Activated CD8-positive, alpha-beta T cell treated with anti-CD3 and anti-CD28 coated beads, Interleukin-2, amount 10 ng/mL, durations not matched to agents 7 days and 5 days (primary cell): Measurements from ENCODE around the gene SRSF9. TPM values are rescaled to one million over a fixed set of nuclear protein-coding genes. Genes with fewer than 3 reads are reported as not detected.

Experiments used
- ATAC-seq: fragments of 150-1000 bp; cut with Tn5 transposase; one replicate; pipeline ENCODE4 v1.10.0; 2021; ENCODE audit warnings: moderate library complexity
- CTCF ChIA-PET: fragments of 350-600 bp; sonication (Branson Sonifier 250); formaldehyde crosslinking; loops from one replicate; lab custom pipeline; 2021; ENCODE audit warnings: antibody characterized with exemption; lab: Charles Lee
- POLR2A ChIA-PET: fragments of 350-600 bp; sonication (Branson Sonifier 250); formaldehyde crosslinking; loops from one replicate; lab custom pipeline; 2021; ENCODE audit warnings: antibody characterized with exemption; lab: Charles Lee
- DNase-seq: peaks from one replicate; pipeline ENCODE4 v3.0.0-alpha.2; 2020
- H3K27ac Mint-ChIP-seq: one replicate; pipeline ENCODE4 v1.8.0; 2021; ENCODE audit warnings: mild to moderate bottlenecking, mixed read lengths
- H3K27me3 Mint-ChIP-seq: one replicate; pipeline ENCODE4 v1.8.0; 2021; ENCODE audit warnings: low read depth, mixed read lengths
- H3K36me3 Mint-ChIP-seq: one replicate; pipeline ENCODE4 v1.8.0; 2021; ENCODE audit warnings: low read depth, mixed read lengths
- H3K4me1 Mint-ChIP-seq: one replicate; pipeline ENCODE4 v1.8.0; 2021; ENCODE audit warnings: low read depth, mixed read lengths
- H3K4me3 Mint-ChIP-seq: one replicate; pipeline ENCODE4 v1.8.0; 2021; ENCODE audit warnings: mild to moderate bottlenecking, mixed read lengths
- H3K9me3 Mint-ChIP-seq: one replicate; pipeline ENCODE4 v1.8.0; 2022; ENCODE audit warnings: mixed read lengths; ENCODE audit not compliant: insufficient read depth
- total RNA-seq, 2 experiments: library from RNA; stranded (reverse); gene quantifications; one replicate each; pipeline ENCODE4 v1.2.3, GENCODE V29; 2021

Gene SRSF9
- total RNA-seq, 2 experiments from 2014 or later = 199 to 219 TPM

DNA sequence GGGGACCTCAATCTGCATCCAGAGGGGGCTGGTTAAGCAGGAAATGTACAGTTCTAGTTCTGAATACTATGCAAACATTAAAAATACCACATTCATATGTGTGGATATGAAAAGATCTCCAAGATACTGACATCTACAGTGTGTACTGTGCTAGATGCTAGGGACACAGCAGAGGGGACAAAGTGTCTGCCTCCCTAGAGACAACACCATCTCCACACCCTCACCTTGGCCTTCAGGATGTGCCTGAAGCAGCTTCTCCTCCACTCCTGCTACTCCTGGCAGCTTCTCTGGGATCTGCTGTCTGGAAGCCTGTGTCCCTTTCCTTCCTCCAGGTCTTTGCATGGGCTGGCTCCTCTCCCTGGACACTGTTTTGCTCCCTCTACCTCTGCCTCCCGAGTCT lies 10.7 kb upstream of the SRSF9 start:
- H3K4me1 Mint-ChIP-seq = peaks cover 5% of the 10 kb centered on the region
- no peaks in the 10 kb centered on the region for H3K9me3 Mint-ChIP-seq
- ATAC-seq (no peak), DNase-seq (no peak)
- no peak overlapping the region for H3K27ac Mint-ChIP-seq
- H3K4me3 Mint-ChIP-seq = no peak overlapping the region
- no peaks in the 10 kb centered on the region for H3K27me3 Mint-ChIP-seq
- ChIA-PET CTCF (interaction anchor here (1.0 kb wide), 1 partner anchor 10 kb away, joined by 3 read pairs; no protein-coding TSS in a partner anchor), POLR2A (no interaction called here)
- H3K36me3 Mint-ChIP-seq = peaks cover 4% of the 10 kb centered on the region

GRCh38 chr12:120479458-120479857 lies 9.9 kb upstream of the SRSF9 start:
- Mint-ChIP-seq H3K27me3 (no peaks in the 10 kb centered on the region), H3K4me3 (no peak overlapping the region), H3K27ac (no peak overlapping the region), H3K36me3 (peaks cover 4% of the 10 kb centered on the region), H3K9me3 (no peaks in the 10 kb centered on the region), H3K4me1 (peaks cover 5% of the 10 kb centered on the region)
- POLR2A ChIA-PET = interaction anchor here (1.0 kb wide), 1 partner anchor 10 kb away, joined by 6 read pairs; the partner anchor contains the start of gene SRSF9
- DNase-seq = no peak
- CTCF ChIA-PET = interaction anchor here (0.8 to 1.5 kb wide), 4 partner anchors 11 to 122 kb away, joined by 3 to 4 read pairs (median 4); no protein-coding TSS in a partner anchor
- ATAC-seq = no peak

- ChIA-PET POLR2A (interaction anchor here (1.3 kb wide), 1 partner anchor 29 kb away, joined by 3 read pairs; the partner anchor contains the start of genes GATC and TRIAP1), CTCF (interaction anchor here (1.6 kb wide), 1 partner anchor 10 kb away, joined by 6 read pairs; no protein-coding TSS in a partner anchor)
- no peaks in the 10 kb centered on the region for H3K9me3 Mint-ChIP-seq
- no peaks in the 10 kb centered on the region for H3K36me3 Mint-ChIP-seq
- DNase-seq (no peak), ATAC-seq (no peak)
- no peak overlapping the region for H3K4me3 Mint-ChIP-seq
- H3K27me3 Mint-ChIP-seq = no peaks in the 10 kb centered on the region
- H3K4me1 Mint-ChIP-seq = peaks cover 10% of the 10 kb centered on the region
- H3K27ac Mint-ChIP-seq = no peak overlapping the region
Observed at GRCh38 chr12:120475643-120476042, 6.1 kb upstream of the SRSF9 start.

DNA sequence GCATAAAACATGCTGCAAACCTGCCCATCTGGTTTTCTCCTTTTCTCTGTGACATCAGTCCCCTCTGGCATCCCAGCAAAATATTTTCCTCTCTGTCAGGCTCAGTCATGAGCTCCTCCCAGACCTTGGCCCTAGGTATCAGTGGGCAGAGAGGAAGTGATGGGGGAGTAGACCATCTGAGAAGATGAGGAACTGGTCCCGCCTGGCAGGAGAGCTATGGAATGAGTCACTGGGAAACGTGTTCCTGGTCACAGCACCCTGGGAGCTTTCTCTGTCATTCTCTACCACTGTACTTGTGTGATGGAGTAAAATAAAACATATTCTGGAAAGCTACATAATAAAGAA lies 5.0 kb upstream of the SRSF9 start:
- DNase-seq = no peak
- Mint-ChIP-seq H3K27me3 (no peaks in the 10 kb centered on the region), H3K4me1 (peaks cover 13% of the 10 kb centered on the region), H3K27ac (no peak overlapping the region), H3K4me3 (no peak overlapping the region), H3K36me3 (no peaks in the 10 kb centered on the region), H3K9me3 (no peaks in the 10 kb centered on the region)
- ChIA-PET POLR2A (interaction anchor here (0.6 kb wide), 1 partner anchor 181 kb away, joined by 3 read pairs; no protein-coding TSS in a partner anchor), CTCF (interaction anchor here (0.9 to 1.6 kb wide), 2 partner anchors 9 to 42 kb away, joined by 3 to 6 read pairs; no protein-coding TSS in a partner anchor)
- no peak for ATAC-seq

DNA sequence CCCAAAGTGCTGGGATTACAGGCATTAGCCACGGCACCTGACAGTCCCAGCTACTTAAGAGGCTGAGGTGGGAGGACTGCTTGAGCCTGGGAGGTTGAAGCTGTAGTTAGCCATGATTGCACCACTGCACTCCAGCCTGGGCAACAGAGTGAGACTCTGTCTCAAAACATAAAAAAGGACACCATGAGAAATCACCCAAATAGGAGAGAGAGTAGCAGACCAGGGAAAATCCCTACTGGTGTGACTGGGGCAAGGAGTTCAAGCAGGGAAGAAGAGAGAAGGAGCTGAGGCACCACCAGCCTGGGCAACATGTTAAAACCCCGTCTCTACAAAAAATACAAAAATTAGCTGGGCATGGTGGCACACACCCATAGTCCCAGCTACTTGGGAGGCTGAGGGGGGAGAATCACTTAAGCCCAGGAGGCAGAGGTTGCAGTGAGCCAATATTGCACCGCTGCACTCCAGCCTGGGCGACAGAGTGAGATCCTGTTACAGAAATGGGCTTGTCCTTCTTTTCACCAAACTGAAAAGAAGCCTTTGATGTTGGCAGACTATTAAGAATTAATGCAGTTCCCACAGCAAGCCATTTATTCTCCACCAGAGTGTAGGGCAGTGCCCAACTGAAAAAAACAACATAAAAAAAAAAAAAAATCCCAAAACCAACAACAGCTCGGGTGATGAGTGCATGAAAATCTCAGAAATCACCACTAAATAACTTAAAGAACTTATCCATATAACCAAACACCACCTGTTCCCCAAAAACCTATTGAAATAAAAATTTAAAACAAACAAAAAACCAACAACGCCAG lies 4.5 kb upstream of the SRSF9 start:
- H3K36me3 Mint-ChIP-seq = no peaks in the 10 kb centered on the region
- peaks cover 13% of the 10 kb centered on the region for H3K4me1 Mint-ChIP-seq
- no peak overlapping the region for H3K4me3 Mint-ChIP-seq
- DNase-seq (no peak), ATAC-seq (no peak)
- H3K9me3 Mint-ChIP-seq = no peaks in the 10 kb centered on the region
- ChIA-PET CTCF (interaction anchor here (0.9 kb wide), 1 partner anchor 42 kb away, joined by 3 read pairs; no protein-coding TSS in a partner anchor), POLR2A (interaction anchor here (0.6 kb wide), 1 partner anchor 181 kb away, joined by 3 read pairs; no protein-coding TSS in a partner anchor)
- H3K27ac Mint-ChIP-seq = no peak overlapping the region
- no peaks in the 10 kb centered on the region for H3K27me3 Mint-ChIP-seq

GRCh38 chr12:120472521-120472920 lies 3.0 kb upstream of the SRSF9 start:
- Mint-ChIP-seq H3K4me1 (peaks cover 22% of the 10 kb centered on the region), H3K4me3 (no peak overlapping the region), H3K27me3 (no peaks in the 10 kb centered on the region), H3K27ac (no peak overlapping the region), H3K36me3 (peaks cover 10% of the 10 kb centered on the region), H3K9me3 (no peaks in the 10 kb centered on the region)
- DNase-seq = no peak
- ATAC-seq = no peak
- ChIA-PET CTCF (interaction anchor here (0.9 to 1.1 kb wide), 2 partner anchors 13 to 16 kb away, joined by 3 read pairs; no protein-coding TSS in a partner anchor), POLR2A (interaction anchor here (0.9 to 1.0 kb wide), 2 partner anchors 24 to 42 kb away, joined by 3 to 4 read pairs; no protein-coding TSS in a partner anchor)

DNA sequence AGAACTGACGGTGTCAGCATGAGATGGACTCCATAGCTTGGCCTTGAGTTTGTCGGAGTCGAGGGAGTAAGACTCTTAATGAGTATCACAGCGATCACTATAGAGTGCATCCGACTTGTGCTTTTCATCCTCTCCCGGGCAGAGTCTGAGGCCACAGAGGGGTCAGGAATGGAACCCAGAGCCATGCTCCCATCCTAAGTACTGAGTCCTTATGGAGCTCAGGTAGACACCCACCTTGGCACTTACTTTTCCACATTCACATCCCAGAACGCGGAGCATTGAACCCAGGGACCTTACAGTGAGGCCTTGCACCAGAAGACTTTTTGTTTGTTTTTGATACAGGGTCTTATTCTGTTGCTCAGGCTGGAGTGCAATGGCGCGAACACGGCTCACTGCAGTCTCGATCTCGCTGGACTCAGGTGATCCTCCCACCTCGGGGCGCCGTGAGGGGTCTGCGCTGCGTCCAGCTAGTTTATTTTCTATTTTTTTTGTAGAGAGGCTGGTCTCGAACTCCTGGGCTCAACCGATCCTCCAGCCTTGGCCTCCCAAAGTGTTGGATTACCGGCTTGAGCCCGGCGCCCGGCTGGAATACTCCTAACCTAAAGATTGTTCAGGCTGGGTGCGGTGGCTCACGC lies 719 bp upstream of the SRSF9 start:
- peaks cover 40% of the 10 kb centered on the region for H3K4me1 Mint-ChIP-seq
- no peaks in the 10 kb centered on the region for H3K9me3 Mint-ChIP-seq
- ATAC-seq (peak; percentile 36), DNase-seq (no peak)
- H3K36me3 Mint-ChIP-seq = peaks cover 24% of the 10 kb centered on the region
- ChIA-PET CTCF (interaction anchor here (0.6 to 4.7 kb wide), 24 partner anchors 10 to 269 kb away, joined by 3 to 27 read pairs (median 4); partner anchors contain the start of genes DYNLL1, POP5 and RPLP0), POLR2A (interaction anchor here (0.9 to 4.0 kb wide), 5 partner anchors 11 to 178 kb away, joined by 6 to 27 read pairs (median 7); partner anchors contain the start of genes COQ5, DYNLL1, RNU4-1 and RNU4-2)
- H3K27ac Mint-ChIP-seq = peak overlapping the region; percentile 81
- peak overlapping the region; percentile 96 for H3K4me3 Mint-ChIP-seq
- H3K27me3 Mint-ChIP-seq = no peaks in the 10 kb centered on the region

DNA sequence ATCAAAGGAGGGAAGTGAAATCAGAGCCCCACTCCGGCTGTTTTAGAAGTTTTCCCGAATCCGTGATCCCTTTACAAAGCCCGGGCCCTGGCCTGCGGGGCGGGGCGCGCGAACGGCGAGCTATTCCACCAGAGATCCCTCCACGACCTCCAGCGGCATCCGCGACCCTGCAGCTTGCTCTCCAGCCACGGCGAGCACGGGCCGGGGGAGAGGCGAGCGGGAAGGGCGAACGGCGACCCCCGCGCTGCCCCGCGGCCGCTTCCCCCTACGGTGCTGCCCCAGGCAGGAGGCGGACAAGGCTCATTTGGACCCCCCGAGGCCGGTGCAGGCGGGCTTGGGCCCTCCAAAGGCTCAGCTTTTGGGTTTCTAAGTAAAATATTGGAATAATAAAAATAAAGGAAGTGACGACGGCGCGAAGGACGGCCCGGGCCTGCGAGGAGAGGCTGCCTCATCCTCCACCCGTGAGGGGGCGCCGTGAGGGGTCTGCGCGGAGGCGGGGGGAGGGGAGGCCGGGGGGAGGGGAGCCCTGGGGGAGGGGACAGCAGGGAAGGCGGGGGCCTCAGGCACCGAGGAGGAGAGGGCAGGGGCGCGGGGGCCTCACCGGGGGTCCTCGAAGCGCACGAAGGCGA lies 613 bp downstream of the SRSF9 start:
- peak; percentile 66 for DNase-seq
- CTCF ChIA-PET = interaction anchor here (0.9 to 4.7 kb wide), 30 partner anchors 8 to 503 kb away, joined by 3 to 27 read pairs (median 5); partner anchors contain the start of genes COQ5, COX6A1, DYNLL1 and POP5
- POLR2A ChIA-PET = interaction anchor here (0.6 to 4.0 kb wide), 13 partner anchors 10 to 267 kb away, joined by 3 to 27 read pairs (median 4); partner anchors contain the start of genes COQ5, COX6A1, DYNLL1 and PLA2G1B
- Mint-ChIP-seq H3K9me3 (no peaks in the 10 kb centered on the region), H3K4me3 (peak overlapping the region; percentile 96), H3K27ac (peak overlapping the region; percentile 87), H3K36me3 (peaks cover 37% of the 10 kb centered on the region), H3K27me3 (no peaks in the 10 kb centered on the region), H3K4me1 (peaks cover 40% of the 10 kb centered on the region)
- ATAC-seq = peak; percentile 32

DNA sequence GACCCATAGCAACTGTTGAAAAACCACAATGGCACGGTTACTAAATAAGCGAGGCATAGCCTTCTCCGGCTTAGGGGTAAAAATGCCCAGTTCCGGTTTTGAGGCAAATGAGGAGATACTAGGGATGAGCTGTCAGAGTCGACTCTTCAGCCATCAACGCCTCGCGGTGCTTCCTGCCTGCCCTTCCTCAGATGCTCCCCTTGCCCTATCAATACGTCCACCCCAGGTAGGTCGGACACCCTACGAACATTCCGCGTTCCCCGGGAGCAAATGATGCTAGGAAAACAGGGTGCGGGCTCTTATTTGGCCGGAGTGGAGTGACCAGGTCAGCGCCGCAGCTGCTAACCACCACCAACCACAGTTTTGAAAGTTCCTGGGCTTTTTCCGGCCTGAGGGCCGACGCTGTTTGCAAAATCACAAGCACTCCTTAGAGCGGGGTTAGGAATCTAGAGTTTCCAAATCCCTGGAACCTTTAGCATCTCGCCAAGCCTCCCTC lies 1.2 kb downstream of the SRSF9 start:
- Mint-ChIP-seq H3K9me3 (no peaks in the 10 kb centered on the region), H3K27ac (peak overlapping the region; percentile 87), H3K4me3 (peak overlapping the region; percentile 96), H3K36me3 (peaks cover 43% of the 10 kb centered on the region), H3K27me3 (no peaks in the 10 kb centered on the region), H3K4me1 (peaks cover 40% of the 10 kb centered on the region)
- ChIA-PET POLR2A (interaction anchor here (0.6 to 4.0 kb wide), 9 partner anchors 9 to 827 kb away, joined by 3 to 27 read pairs (median 5); partner anchors contain the start of genes COQ5, COX6A1, DYNLL1 and RNU4-1), CTCF (interaction anchor here (0.6 to 4.7 kb wide), 26 partner anchors 10 to 503 kb away, joined by 3 to 27 read pairs (median 6); partner anchors contain the start of genes COQ5, COX6A1, DYNLL1 and POP5)
- DNase-seq (peak; percentile 45), ATAC-seq (no peak)

DNA sequence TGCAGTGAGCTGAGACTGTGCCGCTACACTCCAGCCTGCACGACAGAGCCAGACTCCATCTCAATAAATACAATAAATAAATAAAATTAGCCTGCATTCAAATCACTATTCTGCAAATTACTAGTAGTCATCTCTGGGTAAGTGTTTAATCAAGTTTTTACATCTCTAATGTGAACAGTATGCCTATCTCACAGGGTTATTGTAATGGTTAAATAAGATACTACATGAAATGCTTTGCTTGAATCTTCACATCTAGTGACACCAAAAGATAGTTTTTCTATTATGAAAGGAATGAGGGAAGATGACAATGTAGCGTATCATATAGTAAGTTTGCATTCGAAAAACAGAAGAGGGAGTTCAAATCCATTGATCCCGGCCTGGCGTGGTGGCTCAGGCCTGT lies 2.1 kb downstream of the SRSF9 start:
- ATAC-seq = no peak
- H3K27ac Mint-ChIP-seq = no peak overlapping the region
- H3K9me3 Mint-ChIP-seq = no peaks in the 10 kb centered on the region
- POLR2A ChIA-PET = interaction anchor here (4.0 kb wide), 1 partner anchor 175 kb away, joined by 27 read pairs; the partner anchor contains the start of genes RNU4-1 and RNU4-2
- H3K27me3 Mint-ChIP-seq = no peaks in the 10 kb centered on the region
- peaks cover 40% of the 10 kb centered on the region for H3K4me1 Mint-ChIP-seq
- DNase-seq = no peak
- H3K36me3 Mint-ChIP-seq = peaks cover 51% of the 10 kb centered on the region
- H3K4me3 Mint-ChIP-seq = peak overlapping the region; percentile 96
- CTCF ChIA-PET = interaction anchor here (0.7 to 4.7 kb wide), 12 partner anchors 15 to 113 kb away, joined by 3 to 27 read pairs (median 7); partner anchors contain the start of genes DYNLL1, GATC and TRIAP1
